Measurements from ENCODE around the gene MANEA. TPM values are rescaled to one million over a fixed set of nuclear protein-coding genes. Genes with fewer than 3 reads are reported as not detected.

MANEA gene
- total RNA-seq, 1 experiment from 2014 or later, result 13.9 TPM

DNA sequence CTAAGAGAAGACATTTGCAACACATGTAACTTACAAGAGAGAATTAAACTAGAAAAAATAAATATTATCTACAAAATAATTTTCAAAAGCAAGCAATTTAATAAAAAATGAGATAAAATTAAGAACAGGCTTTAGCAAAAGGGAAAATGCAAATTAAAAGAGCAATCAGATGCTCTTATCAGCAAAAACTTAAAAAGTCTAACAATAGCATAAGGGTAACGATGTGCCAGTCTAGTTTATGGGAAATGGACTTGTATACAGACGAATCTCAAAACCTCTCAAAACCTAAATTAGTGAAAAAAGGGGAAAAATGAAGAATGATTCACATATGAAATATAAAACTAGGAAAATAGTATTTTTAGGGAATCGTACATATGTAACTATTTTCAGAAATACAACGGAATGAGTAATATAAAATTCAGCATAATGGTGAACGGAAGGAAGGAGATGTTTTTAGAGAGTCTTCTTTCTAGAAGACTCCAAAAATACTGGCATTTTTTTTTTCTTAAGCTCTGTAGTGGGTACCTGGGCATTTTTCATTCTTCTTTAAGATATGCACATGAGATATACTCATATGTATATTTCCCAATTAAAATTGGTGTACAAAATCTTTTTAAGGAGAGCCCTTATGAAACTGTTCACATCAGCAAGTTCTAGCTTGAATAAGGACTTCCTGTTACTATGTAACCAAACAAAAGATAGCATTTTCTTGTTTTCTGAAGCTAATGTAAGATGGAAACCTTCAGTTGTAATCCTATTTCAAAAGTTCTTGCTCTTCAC, 927 bp upstream of the MANEA start (continued):
- TF ChIP-seq, protein P1, sequence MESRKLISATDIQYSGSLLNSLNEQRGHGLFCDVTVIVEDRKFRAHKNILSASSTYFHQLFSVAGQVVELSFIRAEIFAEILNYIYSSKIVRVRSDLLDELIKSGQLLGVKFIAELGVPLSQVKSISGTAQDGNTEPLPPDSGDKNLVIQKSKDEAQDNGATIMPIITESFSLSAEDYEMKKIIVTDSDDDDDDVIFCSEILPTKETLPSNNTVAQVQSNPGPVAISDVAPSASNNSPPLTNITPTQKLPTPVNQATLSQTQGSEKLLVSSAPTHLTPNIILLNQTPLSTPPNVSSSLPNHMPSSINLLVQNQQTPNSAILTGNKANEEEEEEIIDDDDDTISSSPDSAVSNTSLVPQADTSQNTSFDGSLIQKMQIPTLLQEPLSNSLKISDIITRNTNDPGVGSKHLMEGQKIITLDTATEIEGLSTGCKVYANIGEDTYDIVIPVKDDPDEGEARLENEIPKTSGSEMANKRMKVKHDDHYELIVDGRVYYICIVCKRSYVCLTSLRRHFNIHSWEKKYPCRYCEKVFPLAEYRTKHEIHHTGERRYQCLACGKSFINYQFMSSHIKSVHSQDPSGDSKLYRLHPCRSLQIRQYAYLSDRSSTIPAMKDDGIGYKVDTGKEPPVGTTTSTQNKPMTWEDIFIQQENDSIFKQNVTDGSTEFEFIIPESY (IDR thresholded peaks at IDR 0.05; ENCODE audit: extremely low read depth, insufficient replicate concordance, low read length), result no peak
- TF ChIP-seq ZFX (IDR thresholded peaks at IDR 0.05) (no peak), POLR2A (IDR thresholded peaks at IDR 0.05; ENCODE audit: borderline replicate concordance, extremely low read depth, insufficient read depth, insufficient read length) (no peak), CEBPB (IDR thresholded peaks at IDR 0.05; ENCODE audit: low read depth) (no peak), SP1 (IDR thresholded peaks at IDR 0.05; ENCODE audit: low read depth) (no peak), CBX3 (IDR thresholded peaks at IDR 0.05; ENCODE audit: low read depth) (no peak)

DNA sequence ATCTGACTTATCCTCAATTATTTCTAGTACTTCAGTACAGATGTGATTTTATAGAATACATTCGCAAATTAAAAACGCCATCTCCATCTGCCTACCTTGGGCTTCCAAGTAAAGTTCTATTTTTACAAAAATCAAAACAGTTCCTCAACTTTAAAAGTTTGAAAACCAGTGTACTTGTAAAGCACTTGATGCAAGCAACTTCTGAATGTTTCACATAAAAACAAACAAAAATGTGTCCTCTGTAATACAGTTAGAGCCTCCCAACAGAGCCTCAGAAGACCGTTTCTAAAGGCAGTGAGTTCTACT, 384 bp upstream of the MANEA start:
- Histone ChIP-seq H4K20me1 (ENCODE audit: insufficient read depth) (no peaks in the 10 kb centered on the region), H3K9me3 (ENCODE audit: control insufficient read depth in 1 of 2, insufficient read depth in 1 of 2, low read depth in 1 of 2, low read length in 2 of 2) (no peaks in the 10 kb centered on the region), H3K27me3 (ENCODE audit: insufficient read depth, low read length) (no peaks in the 10 kb centered on the region), H3K36me3 (ENCODE audit: control insufficient read depth in 1 of 2, insufficient read depth in 2 of 2, low read length in 2 of 2) (no peaks in the 10 kb centered on the region), H3K9me2 (ENCODE audit: insufficient read depth) (no peaks in the 10 kb centered on the region), H3K27ac (ENCODE audit: low read depth, low read length) (peak overlapping the region; percentile 91), H3K4me3 (replicated peaks in 1 of 2; ENCODE audit: low read depth in 1 of 2, low read length in 2 of 2) (peak overlapping the region; percentile 63 to 71), H2AFZ (ENCODE audit: low read depth, low read length, poor library complexity, severe bottlenecking) (peak overlapping the region; percentile 81), H3K79me2 (ENCODE audit: insufficient read depth, low read length) (peaks cover 11% of the 10 kb centered on the region), H3K4me1 (ENCODE audit: control insufficient read depth in 1 of 2, insufficient read depth in 2 of 2, low read length in 2 of 2) (peaks cover 4 to 17% of the 10 kb centered on the region in 2 experiments), H3K4me2 (ENCODE audit: low read length) (peak overlapping the region; percentile 75), H3K9ac (ENCODE audit: low read length) (peak overlapping the region; percentile 70)
- ChIA-PET RAD21 (ENCODE audit: low non-redundant PET in 1 of 2, low total read pairs in 2 of 2, uncharacterized antibody in 2 of 2, unreplicated experiment in 2 of 2) (no interaction called here), CTCF (no interaction called here), POLR2A (no interaction called here)
- TSS peak; percentile 70 for BruUV-seq (replicated peaks)
- intact Hi-C loops (cut with micrococcal nuclease), result no loop called here
- ATAC-seq (no peak), DNase-seq (ENCODE audit: low read depth, low spot score) (no peak)
- no peak for TF ChIP-seq ELF1 (IDR thresholded peaks at IDR 0.05; ENCODE audit: borderline replicate concordance, low read depth)
- no peak for TF ChIP-seq ZFX (IDR thresholded peaks at IDR 0.05)
- TF ChIP-seq POLR2AphosphoS5 (IDR thresholded peaks at IDR 0.05; ENCODE audit: low read depth, low read length), result no peak
- no peak for TF ChIP-seq SRF (IDR thresholded peaks at IDR 0.05; ENCODE audit: low read depth)
- TF ChIP-seq, protein P2, sequence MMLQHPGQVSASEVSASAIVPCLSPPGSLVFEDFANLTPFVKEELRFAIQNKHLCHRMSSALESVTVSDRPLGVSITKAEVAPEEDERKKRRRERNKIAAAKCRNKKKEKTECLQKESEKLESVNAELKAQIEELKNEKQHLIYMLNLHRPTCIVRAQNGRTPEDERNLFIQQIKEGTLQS (IDR thresholded peaks at IDR 0.05), result no peak
- TF ChIP-seq, protein P3, sequence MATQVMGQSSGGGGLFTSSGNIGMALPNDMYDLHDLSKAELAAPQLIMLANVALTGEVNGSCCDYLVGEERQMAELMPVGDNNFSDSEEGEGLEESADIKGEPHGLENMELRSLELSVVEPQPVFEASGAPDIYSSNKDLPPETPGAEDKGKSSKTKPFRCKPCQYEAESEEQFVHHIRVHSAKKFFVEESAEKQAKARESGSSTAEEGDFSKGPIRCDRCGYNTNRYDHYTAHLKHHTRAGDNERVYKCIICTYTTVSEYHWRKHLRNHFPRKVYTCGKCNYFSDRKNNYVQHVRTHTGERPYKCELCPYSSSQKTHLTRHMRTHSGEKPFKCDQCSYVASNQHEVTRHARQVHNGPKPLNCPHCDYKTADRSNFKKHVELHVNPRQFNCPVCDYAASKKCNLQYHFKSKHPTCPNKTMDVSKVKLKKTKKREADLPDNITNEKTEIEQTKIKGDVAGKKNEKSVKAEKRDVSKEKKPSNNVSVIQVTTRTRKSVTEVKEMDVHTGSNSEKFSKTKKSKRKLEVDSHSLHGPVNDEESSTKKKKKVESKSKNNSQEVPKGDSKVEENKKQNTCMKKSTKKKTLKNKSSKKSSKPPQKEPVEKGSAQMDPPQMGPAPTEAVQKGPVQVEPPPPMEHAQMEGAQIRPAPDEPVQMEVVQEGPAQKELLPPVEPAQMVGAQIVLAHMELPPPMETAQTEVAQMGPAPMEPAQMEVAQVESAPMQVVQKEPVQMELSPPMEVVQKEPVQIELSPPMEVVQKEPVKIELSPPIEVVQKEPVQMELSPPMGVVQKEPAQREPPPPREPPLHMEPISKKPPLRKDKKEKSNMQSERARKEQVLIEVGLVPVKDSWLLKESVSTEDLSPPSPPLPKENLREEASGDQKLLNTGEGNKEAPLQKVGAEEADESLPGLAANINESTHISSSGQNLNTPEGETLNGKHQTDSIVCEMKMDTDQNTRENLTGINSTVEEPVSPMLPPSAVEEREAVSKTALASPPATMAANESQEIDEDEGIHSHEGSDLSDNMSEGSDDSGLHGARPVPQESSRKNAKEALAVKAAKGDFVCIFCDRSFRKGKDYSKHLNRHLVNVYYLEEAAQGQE (IDR thresholded peaks at IDR 0.05; ENCODE audit: low read depth), result no peak
- TF ChIP-seq POLR2A (IDR thresholded peaks at IDR 0.05; ENCODE audit: borderline replicate concordance, extremely low read depth, insufficient read depth, insufficient read length), result no peak
- no peak for TF ChIP-seq EZH2phosphoT487 (IDR thresholded peaks at IDR 0.05; ENCODE audit: borderline replicate concordance)
- TF ChIP-seq ZNF274 (IDR thresholded peaks at IDR 0.05; ENCODE audit: low read depth, low read length), result no peak
- no peak for TF ChIP-seq SP1 (IDR thresholded peaks at IDR 0.05; ENCODE audit: low read depth)
- no peak for TF ChIP-seq TCF7L2 (IDR thresholded peaks at IDR 0.05; ENCODE audit: borderline replicate concordance, extremely low read depth, insufficient read depth, insufficient read length)
- TF ChIP-seq EZH2 (IDR thresholded peaks at IDR 0.05), result no peak
- TF ChIP-seq, protein P1 (IDR thresholded peaks at IDR 0.05; ENCODE audit: extremely low read depth, insufficient replicate concordance, low read length), result no peak
- TF ChIP-seq SIN3A (IDR thresholded peaks at IDR 0.05; ENCODE audit: low read depth), result no peak
- no peak for TF ChIP-seq RAD21 (IDR thresholded peaks at IDR 0.05; ENCODE audit: low read depth)
